K562 (cell line): ENCODE measurements around the gene MAP3K7CL.

Experiments used
- CTCF ChIP-seq, 3 experiments: IDR thresholded peaks in 2 of 3; conservative IDR thresholded peaks in 1 of 3; 2 replicates each; pipeline ENCODE4 v1.5.1; 2011 to 2012; ENCODE audit warnings: low read length in 3 of 3, mild to moderate bottlenecking in 3 of 3, control low read depth in 2 of 3, improper control_type of control experiment in 1 of 3, inconsistent platforms in 1 of 3, low read depth in 1 of 3, mixed read lengths in 1 of 3, moderate library complexity in 1 of 3; ENCODE audit not compliant: insufficient read depth in 2 of 3
- HCFC1 ChIP-seq: IDR thresholded peaks from 2 replicates; pipeline ENCODE4 v1.6.1; 2012; ENCODE audit warnings: low read depth, low read length, improper control_type of control experiment
- JUND ChIP-seq, 2 experiments: IDR thresholded peaks; 2 replicates in 1 of 2; 3 replicates in 1 of 2; pipeline ENCODE4 v1.6.1; 2011; ENCODE audit warnings: borderline replicate concordance in 2 of 2, low read depth in 2 of 2, low read length in 2 of 2, improper control_type of control experiment in 1 of 2, missing biosample characterization in 1 of 2, missing genetic modification characterization in 1 of 2, missing genetic modification reagents in 1 of 2
- POLR2A ChIP-seq: fragments of 450-650 bp; conservative IDR thresholded peaks from 2 replicates; pipeline ENCODE4 v1.6.1; 2016
- SMC3 ChIP-seq: conservative IDR thresholded peaks from 2 replicates; pipeline ENCODE4 v1.6.1; 2011; ENCODE audit warnings: low read depth, low read length, improper control_type of control experiment; ENCODE audit not compliant: insufficient read depth
- SREBF2 ChIP-seq: sonication (generic); formaldehyde crosslinking; IDR thresholded peaks from 2 replicates; pipeline ENCODE4 v1.4.0; 2020; ENCODE audit warnings: mild to moderate bottlenecking, missing genetic modification reagents
- THRAP3 ChIP-seq: fragments of 450-650 bp; IDR thresholded peaks from 2 replicates; pipeline ENCODE4 v1.6.1; 2016; ENCODE audit warnings: mild to moderate bottlenecking, inconsistent platforms, borderline replicate concordance
- ZBTB43 ChIP-seq: sonication (generic); formaldehyde crosslinking; IDR thresholded peaks from 2 replicates; pipeline ENCODE4 v1.8.0; 2023; ENCODE audit warnings: mild to moderate bottlenecking, missing genetic modification reagents
- TF ChIP-seq, protein P1 (sequence below), 2 experiments: fragments of 450-650 bp in 1 of 2; sonication (generic) in 1 of 2; formaldehyde crosslinking in 1 of 2; IDR thresholded peaks; 2 replicates each; pipeline versions ENCODE4 v1.7.1 to v1.9.0; 2016 to 2022; ENCODE audit warnings: inconsistent platforms in 1 of 2, mild to moderate bottlenecking in 1 of 2, missing genetic modification reagents in 1 of 2

GRCh38 chr21:29172282-29172681, 41.8 kb downstream of the MAP3K7CL start:
- TF ChIP-seq SREBF2 (CRISPR knock-in tag), result no peak
- no peak for TF ChIP-seq POLR2A
- no peak for TF ChIP-seq SMC3
- TF ChIP-seq ZBTB43 (CRISPR knock-in tag), result no peak
- no peak for TF ChIP-seq HCFC1
- no peak for TF ChIP-seq THRAP3
- no peak for TF ChIP-seq CTCF (IDR thresholded peaks at IDR 0.05 in 2 of 3, conservative IDR thresholded peaks at IDR 0.05 in 1 of 3; ENCODE audit: insufficient read depth in 2 of 3, low read depth in 1 of 3, low read length in 3 of 3)
- TF ChIP-seq, protein P1, sequence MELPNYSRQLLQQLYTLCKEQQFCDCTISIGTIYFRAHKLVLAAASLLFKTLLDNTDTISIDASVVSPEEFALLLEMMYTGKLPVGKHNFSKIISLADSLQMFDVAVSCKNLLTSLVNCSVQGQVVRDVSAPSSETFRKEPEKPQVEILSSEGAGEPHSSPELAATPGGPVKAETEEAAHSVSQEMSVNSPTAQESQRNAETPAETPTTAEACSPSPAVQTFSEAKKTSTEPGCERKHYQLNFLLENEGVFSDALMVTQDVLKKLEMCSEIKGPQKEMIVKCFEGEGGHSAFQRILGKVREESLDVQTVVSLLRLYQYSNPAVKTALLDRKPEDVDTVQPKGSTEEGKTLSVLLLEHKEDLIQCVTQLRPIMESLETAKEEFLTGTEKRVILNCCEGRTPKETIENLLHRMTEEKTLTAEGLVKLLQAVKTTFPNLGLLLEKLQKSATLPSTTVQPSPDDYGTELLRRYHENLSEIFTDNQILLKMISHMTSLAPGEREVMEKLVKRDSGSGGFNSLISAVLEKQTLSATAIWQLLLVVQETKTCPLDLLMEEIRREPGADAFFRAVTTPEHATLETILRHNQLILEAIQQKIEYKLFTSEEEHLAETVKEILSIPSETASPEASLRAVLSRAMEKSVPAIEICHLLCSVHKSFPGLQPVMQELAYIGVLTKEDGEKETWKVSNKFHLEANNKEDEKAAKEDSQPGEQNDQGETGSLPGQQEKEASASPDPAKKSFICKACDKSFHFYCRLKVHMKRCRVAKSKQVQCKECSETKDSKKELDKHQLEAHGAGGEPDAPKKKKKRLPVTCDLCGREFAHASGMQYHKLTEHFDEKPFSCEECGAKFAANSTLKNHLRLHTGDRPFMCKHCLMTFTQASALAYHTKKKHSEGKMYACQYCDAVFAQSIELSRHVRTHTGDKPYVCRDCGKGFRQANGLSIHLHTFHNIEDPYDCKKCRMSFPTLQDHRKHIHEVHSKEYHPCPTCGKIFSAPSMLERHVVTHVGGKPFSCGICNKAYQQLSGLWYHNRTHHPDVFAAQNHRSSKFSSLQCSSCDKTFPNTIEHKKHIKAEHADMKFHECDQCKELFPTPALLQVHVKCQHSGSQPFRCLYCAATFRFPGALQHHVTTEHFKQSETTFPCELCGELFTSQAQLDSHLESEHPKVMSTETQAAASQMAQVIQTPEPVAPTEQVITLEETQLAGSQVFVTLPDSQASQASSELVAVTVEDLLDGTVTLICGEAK (IDR thresholded peaks at IDR 0.05), result no peak
- TF ChIP-seq, protein P1 (CRISPR knock-in tag; IDR thresholded peaks at IDR 0.05), result no peak
- no peak for TF ChIP-seq JUND (IDR thresholded peaks at IDR 0.05; ENCODE audit: borderline replicate concordance, low read depth, low read length)
- TF ChIP-seq JUND (tag; IDR thresholded peaks at IDR 0.05; ENCODE audit: borderline replicate concordance, low read depth, low read length), result no peak
